Middle frontal gyrus (tissue), 1 donor: ENCODE results near the gene CBX3.
A peak's percentile ranks its signal among the peaks of the same experiment; 100 is the strongest.
"Not testable (repeated sequence)": the region's sequence is repeated elsewhere in the genome, so short reads cannot be mapped to it uniquely, and the experiment has no call there.

Source experiments
- DNase-seq: peaks from one replicate; pipeline ENCODE4 v3.0.0-alpha.2; 2015; ENCODE audit warnings: low spot score; ENCODE audit errors: extremely low spot score

The CBX3 gene

DNA sequence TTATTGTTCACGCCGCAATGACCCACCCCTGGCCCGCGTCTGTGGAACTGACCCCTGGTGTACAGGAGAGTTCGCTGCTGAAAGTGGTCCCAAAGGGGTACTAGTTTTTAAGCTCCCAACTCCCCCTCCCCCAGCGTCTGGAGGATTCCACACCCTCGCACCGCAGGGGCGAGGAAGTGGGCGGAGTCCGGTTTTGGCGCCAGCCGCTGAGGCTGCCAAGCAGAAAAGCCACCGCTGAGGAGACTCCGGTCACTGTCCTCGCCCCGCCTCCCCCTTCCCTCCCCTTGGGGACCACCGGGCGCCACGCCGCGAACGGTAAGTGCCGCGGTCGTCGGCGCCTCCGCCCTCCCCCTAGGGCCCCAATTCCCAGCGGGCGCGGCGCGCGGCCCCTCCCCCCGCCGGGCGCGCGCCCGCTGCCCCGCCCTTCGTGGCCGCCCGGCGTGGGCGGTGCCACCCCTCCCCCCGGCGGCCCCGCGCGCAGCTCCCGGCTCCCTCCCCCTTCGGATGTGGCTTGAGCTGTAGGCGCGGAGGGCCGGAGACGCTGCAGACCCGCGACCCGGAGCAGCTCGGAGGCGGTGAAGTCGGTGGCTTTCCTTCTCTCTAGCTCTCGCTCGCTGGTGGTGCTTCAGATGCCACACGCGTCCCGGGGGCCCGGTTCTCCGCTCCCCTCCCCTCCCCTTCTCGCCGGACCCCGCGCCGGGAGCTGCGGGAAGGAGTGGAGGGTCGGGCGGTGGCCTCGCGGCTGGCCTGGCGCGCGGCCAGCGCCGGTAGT lies at the start of gene CBX3:
CBX3 (plus strand) TSS at position 499 of the 772 bp plus-strand sequence. CDS start 1,254 bp downstream, outside the sequence.
- peak; percentile 50 for DNase-seq

- peak; percentile 11 for DNase-seq
Measured at GRCh38 chr7:26151953-26152781, 49.4 kb upstream of the CBX3 start, which contains the start of gene NFE2L3. Gene NFE2L3 (plus strand): TSS chr7:26152198. CDS start chr7:26152499, 301 bp downstream.

DNA sequence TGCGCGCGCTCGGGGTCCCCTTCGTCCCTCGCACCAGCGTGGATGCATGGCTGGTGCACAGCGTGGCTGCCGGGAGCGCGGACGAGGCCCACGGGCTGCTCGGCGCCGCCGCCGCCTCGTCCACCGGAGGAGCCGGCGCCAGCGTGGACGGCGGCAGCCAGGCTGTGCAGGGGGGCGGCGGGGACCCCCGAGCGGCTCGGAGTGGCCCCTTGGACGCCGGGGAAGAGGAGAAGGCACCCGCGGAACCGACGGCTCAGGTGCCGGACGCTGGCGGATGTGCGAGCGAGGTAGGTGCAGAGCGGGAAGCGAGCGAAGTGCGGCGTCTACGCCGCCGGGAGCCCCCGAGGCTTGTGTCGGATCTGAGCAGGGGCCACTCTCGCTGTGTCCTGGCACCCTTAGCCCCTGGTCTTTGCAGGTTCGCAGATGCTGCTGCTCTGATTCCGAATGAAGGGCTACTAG lies 48.7 kb upstream of the CBX3 start:
- DNase-seq = not testable (repeated sequence)

DNA sequence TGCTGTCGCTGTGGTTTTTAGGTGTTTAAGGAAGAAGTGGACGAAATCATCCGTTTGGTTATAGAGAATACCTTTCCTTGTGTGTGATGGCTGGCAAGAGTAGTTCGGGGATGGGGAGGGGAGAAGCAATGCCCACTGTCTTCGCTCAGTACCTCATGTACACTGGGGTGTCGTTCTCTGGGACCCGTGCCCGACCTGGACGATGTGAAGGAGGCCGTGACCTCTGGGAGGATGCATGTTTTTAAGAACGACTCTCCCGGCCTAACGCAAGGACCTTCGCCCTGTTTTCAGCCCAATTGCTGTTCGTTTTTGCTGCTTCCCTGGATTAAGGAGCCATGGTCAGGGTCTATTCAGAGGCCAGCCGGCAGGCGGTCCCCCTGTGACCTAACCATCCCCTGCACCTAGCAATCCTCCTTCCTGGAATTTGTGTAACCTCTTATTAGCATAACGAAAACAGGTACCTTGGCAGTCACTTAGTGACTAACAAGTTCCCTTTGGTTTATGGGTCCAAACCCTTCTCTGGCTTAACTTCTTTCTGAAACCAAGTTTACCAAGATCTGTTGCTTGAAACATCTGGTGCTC lies 48.2 kb upstream of the CBX3 start:
- DNase-seq = no peak

DNA sequence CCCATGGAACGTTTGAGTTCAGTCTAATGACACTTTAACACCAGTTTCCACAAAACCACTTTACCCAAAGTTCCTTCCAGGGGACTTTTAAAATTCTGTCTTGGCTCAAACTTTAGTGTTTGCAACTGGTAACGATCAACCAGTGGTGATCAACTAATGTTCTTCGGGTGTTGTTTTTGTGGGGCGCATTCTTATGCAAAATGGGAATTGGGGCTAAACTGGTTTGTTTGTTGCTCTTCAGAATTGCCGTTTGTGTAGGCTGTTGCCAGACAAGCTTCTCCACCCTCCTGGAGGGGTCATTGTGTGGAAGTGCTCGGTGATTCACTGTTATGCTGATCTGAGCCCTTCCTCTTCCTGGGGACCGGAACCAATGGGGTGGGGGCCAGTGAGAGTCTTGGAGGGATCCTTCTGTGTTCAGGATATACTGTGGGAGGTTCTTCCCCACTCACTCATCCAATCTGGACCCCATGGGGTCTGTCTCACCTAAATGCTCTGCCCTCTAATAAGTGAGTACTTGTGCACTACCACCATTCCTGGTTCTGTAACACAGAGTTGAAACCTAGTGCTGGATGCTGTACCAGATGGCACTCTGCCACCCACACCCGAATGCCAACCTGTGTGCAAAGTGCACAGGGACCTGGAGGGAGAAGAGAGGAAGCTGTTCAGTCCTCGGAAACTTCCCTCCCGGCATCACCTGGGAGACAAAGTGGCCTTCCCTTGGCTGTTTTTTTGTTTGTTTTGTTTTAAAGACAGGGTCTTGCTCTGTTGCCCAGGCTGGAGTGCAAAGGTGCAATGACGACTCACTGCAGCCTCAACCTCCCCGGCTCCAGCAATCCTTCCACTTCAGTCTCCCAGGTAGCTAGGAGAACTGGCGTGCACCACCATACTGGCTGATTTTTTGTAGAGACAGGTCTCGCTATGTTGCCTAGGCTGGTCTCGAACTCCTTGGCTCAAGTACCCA lies 47.4 kb upstream of the CBX3 start:
- no peak for DNase-seq

GRCh38 chr7:26155531-26156375 lies 45.8 kb upstream of the CBX3 start:
- no peak for DNase-seq

DNA sequence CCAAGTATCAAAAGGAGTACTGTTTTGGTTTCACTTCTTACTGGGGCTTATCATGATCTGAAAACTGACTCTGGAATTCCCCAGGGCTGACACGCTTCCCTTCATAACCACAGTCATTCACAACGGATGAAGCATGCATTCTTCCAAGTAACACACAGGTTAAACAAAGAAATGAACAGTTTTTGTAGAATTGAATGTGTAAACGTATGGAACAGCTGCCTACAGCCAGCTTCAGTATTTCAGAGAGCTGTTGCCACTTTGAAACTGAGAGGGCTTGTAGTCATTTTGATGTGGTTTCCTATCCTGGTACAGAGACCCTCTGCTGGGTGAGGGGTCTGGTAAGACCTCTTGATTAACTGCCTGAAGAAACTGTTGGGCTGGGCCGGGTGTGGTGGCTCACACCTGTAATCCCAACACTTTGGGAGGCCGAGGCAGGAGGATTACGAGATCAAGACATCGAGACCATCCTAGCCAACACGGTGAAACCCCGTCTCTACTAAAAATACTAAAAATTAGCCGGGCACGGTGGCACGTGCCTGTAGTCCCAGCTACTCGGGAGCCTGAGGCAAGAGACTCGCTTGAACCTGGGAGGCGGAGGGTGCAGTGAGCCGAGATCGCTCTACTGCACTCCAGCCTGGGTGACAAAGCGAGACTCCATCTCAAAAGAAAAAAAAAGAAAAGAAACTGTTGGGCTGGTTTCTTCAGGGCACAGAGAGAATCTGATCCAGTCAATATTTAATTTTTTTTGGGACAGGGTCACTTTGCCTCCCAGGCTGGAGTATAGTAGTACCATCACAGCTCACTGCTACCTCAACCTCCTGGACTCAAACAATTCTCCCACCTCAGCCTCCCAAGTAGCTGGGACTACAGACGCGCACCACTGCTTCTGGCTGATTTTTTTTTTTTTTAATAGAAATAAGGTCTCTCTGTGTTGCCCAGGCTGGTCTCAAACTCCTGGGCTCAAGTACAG lies 44.8 kb upstream of the CBX3 start:
- no peak for DNase-seq

GRCh38 chr7:26157520-26158105 lies 43.9 kb upstream of the CBX3 start:
- no peak for DNase-seq

- no peak for DNase-seq
Measured at GRCh38 chr7:26159243-26159642, 42.3 kb upstream of the CBX3 start.

GRCh38 chr7:26160896-26161295 lies 40.6 kb upstream of the CBX3 start:
- DNase-seq = no peak

GRCh38 chr7:26162431-26162830 lies 39.1 kb upstream of the CBX3 start:
- DNase-seq = no peak

DNA sequence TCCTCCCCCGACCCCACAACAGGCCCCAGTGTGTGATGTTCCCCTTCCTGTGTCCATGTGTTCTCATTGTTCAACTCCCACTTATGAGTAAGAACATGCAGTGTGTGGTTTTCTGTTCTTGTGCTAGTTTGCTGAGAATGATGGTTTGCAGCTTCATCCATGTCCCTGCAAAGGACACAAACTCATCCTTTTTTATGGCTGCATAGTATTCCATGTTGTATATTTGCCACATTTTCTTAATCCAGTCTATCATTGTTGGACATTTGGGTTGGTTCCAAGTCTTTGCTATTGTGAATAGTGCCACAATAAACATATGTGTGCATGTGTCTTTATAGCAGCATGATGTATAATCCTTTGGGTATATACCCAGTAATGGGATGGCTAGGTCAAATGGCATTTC lies 37.7 kb upstream of the CBX3 start:
- DNase-seq = not testable (repeated sequence)

DNA sequence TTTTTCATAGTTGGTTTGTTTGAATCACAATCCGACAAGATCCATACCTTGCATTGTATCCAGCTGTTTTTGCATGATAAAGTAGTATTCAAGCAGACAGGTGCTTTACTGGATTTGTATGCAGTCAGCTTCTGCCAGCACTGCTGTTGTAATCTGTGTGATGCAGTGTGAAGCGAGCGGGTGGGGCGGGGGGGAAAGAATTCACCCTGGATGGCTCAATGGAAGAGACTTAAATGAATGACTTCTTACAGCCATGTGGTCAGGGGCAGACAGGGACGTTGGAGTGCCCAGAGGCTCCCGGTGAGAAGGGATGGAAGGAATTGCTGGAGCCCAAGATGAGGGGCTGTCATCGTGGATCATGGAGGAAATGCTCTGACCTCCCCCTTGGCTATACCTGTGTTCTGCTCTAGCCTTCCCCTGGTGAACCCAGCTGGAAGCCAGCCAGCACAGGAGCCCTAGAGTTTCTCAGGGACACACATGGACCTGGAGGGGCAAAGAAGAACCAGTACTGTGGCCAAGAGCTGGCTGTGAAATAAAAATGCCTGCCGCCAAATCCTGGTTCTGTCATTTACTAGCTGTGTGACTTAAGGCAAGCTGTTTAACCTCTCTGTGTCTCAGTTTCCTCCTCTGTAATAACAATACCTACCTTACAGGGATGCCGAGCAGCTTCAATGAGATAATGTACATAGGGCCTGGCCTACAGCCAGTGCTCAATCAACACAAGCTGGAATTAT lies 35.4 kb upstream of the CBX3 start:
- DNase-seq = no peak

DNA sequence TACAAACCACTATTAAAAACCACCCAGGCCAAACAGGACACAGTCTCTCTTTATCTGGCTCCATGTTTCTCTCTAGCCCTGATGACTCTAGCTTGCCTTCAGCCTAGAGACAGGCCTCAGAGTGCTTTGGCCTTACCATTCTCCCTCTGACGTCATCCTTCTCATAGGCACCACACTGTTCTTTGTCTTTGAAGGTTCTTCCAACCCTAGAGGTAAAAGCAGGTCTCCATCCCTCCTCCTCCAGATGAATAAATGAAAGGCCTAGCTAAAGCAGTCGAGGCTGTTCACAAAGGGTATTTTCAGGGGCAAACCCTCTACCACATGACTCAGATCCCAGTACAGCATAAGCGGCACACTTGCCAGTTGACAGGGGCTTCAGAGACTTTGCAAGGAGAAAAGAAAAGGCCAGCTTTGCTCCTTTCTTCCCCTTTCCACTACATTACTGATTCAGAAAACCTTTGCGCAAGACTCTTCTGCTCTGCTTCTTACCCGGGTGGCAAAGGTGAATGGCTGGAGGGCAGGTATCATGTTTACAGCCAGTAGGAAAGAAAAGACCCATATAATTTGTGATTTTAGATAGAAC lies 34.8 kb upstream of the CBX3 start:
- no peak for DNase-seq

- no peak for DNase-seq
Measured at GRCh38 chr7:26167303-26167934, 34.1 kb upstream of the CBX3 start.

DNA sequence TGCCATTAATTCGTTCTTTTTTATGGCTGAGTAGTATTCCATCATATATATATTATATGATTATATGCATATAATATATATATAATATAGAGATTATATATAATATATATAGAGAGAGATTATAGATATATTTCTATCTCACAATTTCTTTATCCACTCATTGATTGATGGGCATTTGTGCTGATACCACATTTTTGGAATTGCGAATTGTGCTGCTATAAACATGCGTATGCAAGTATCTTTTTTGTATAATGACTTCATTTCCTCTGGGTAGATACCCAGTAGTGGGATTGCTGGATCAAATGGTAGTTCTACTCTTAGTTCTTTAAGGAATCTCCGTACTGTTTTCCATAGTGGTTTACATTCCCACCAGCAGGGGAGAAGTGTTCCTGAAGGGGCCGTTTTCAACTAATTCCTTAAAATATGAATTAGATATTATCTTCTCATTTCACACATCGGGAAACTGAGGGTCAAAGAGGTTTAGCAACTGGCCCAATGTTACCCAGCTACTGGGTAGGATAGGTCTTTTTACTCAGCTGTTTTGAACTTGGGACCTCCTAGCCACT lies 33.0 kb upstream of the CBX3 start:
- DNase-seq = no peak
